ENCODE measurements around the gene ACSS3.

- no peak for TF ChIP-seq CTCF (IDR thresholded peaks at IDR 0.05)
- no peak for TF ChIP-seq POLR2A (IDR thresholded peaks at IDR 0.05)
These were observed 27.8 kb downstream of the ACSS3 start for GRCh38 chr12:81105687-81106086.

Data from ovary (tissue), 3 donors.